Measurements from ENCODE around the gene IGFN1.

GRCh38 chr1:201206176-201206575 lies 15.6 kb downstream of the IGFN1 start:
- TF ChIP-seq EZH2phosphoT487 (conservative IDR thresholded peaks at IDR 0.05; ENCODE audit: low read length): no peak
- TF ChIP-seq CTCF (IDR thresholded peaks at IDR 0.05; ENCODE audit: insufficient read depth, low read length, poor library complexity, severe bottlenecking): no peak
